GM12891 (cell line): ENCODE measurements around the gene TXNRD3.

ENCODE experiments used
- DNase-seq: peaks from one replicate; pipeline ENCODE4 v3.0.0; 2011; ENCODE audit warnings: low spot score; ENCODE audit not compliant: insufficient read length
- FAIRE-seq: peaks from 2 replicates; lab custom pipeline; 2011; peaks lifted over from hg19 to GRCh38; lab: Jason Lieb, UNC
- PAX5 ChIP-seq: IDR thresholded peaks from 2 replicates; pipeline ENCODE4 v1.6.1; 2011; ENCODE audit warnings: low read length, moderate library complexity, mild to moderate bottlenecking; ENCODE audit not compliant: insufficient read depth, severe bottlenecking
- POLR2A ChIP-seq: IDR thresholded peaks from 2 replicates; pipeline ENCODE4 v1.6.1; 2011; ENCODE audit warnings: low read depth, low read length, control low read depth
- POLR2AphosphoS5 ChIP-seq: IDR thresholded peaks from 2 replicates; pipeline ENCODE4 v1.6.1; 2011; ENCODE audit warnings: low read depth, low read length, control low read depth
- POU2F2 ChIP-seq: IDR thresholded peaks from 2 replicates; pipeline ENCODE4 v1.6.1; 2011; ENCODE audit warnings: low read depth, mild to moderate bottlenecking, control low read depth, low read length, moderate library complexity
- SPI1 ChIP-seq: IDR thresholded peaks from 2 replicates; pipeline ENCODE4 v1.6.1; 2011; ENCODE audit warnings: low read depth, low read length, control low read depth
- TAF1 ChIP-seq: IDR thresholded peaks from 2 replicates; pipeline ENCODE4 v1.6.1; 2011; ENCODE audit warnings: low read depth, low read length, control low read depth

The TXNRD3 gene

GRCh38 chr3:126685021-126685420, 30.1 kb upstream of the TXNRD3 start:
- DNase-seq (no peak), FAIRE-seq (no peak)
- TF ChIP-seq POLR2AphosphoS5 (no peak), PAX5 (no peak), POU2F2 (no peak), POLR2A (no peak)

GRCh38 chr3:126684218-126684751, 29.4 kb upstream of the TXNRD3 start:
- no peak for TF ChIP-seq PAX5
- no peak for TF ChIP-seq POU2F2
- no peak for TF ChIP-seq SPI1
- TF ChIP-seq TAF1, result no peak
- TF ChIP-seq POLR2A, result no peak
- no peak for TF ChIP-seq POLR2AphosphoS5
- DNase-seq, result no peak
- FAIRE-seq, result no peak

GRCh38 chr3:126683069-126683468, 28.1 kb upstream of the TXNRD3 start:
- no peak for DNase-seq
- FAIRE-seq, result no peak
- TF ChIP-seq POLR2A (no peak), TAF1 (no peak), POU2F2 (no peak), PAX5 (no peak), POLR2AphosphoS5 (no peak), SPI1 (peak; percentile 71)

GRCh38 chr3:126682009-126682408, 27.1 kb upstream of the TXNRD3 start:
- no peak for DNase-seq
- no peak for FAIRE-seq
- TF ChIP-seq PAX5 (no peak), TAF1 (no peak), SPI1 (no peak), POLR2A (no peak), POU2F2 (no peak), POLR2AphosphoS5 (no peak)

GRCh38 chr3:126680667-126681055, 25.7 kb upstream of the TXNRD3 start:
- TF ChIP-seq TAF1, result no peak
- TF ChIP-seq POU2F2, result no peak
- TF ChIP-seq SPI1, result no peak
- no peak for TF ChIP-seq PAX5
- no peak for TF ChIP-seq POLR2AphosphoS5
- TF ChIP-seq POLR2A, result no peak
- no peak for FAIRE-seq
- no peak for DNase-seq

- no peak for FAIRE-seq
Measured at GRCh38 chr3:126679831-126680666, 25.1 kb upstream of the TXNRD3 start.

GRCh38 chr3:126679318-126679751, 24.4 kb upstream of the TXNRD3 start:
- TF ChIP-seq TAF1 (no peak), POLR2A (no peak), PAX5 (no peak), POU2F2 (no peak), POLR2AphosphoS5 (no peak), SPI1 (no peak)
- FAIRE-seq (peak; percentile 73), DNase-seq (peak; percentile 79)

More at GRCh38 chr3:126679831-126680666, 25.1 kb upstream of the TXNRD3 start:
- TF ChIP-seq SPI1, result no peak
- no peak for TF ChIP-seq TAF1
- TF ChIP-seq POLR2A, result no peak
- TF ChIP-seq PAX5, result no peak
- TF ChIP-seq POLR2AphosphoS5, result no peak
- no peak for TF ChIP-seq POU2F2
- no peak for DNase-seq

- peak; percentile 52 for DNase-seq
- FAIRE-seq, result no peak
- TF ChIP-seq POLR2A (no peak), POU2F2 (no peak), TAF1 (no peak), PAX5 (no peak), SPI1 (no peak), POLR2AphosphoS5 (no peak)
Measured at GRCh38 chr3:126678693-126679317, 23.9 kb upstream of the TXNRD3 start.

GRCh38 chr3:126677862-126678503, 23.1 kb upstream of the TXNRD3 start:
- TF ChIP-seq POU2F2 (no peak), SPI1 (no peak), PAX5 (no peak), POLR2AphosphoS5 (no peak)

More at GRCh38 chr3:126677862-126678503, 23.1 kb upstream of the TXNRD3 start:
- DNase-seq (no peak), FAIRE-seq (no peak)
